GM18517 (cell line): ENCODE data around the gene ESRRB.

ENCODE experiments used
- ATAC-seq: cut with Tn5 transposase; IDR thresholded peaks from one replicate; pipeline ENCODE4 v1.9.1; 2021; ENCODE audit warnings: mild to moderate bottlenecking, moderate library complexity; ENCODE audit not compliant: unreplicated experiment

The ESRRB gene

GRCh38 chr14:76439237-76439775 lies 63.4 kb downstream of the ESRRB start:
- no peak for ATAC-seq

- no peak for ATAC-seq
Measured at GRCh38 chr14:76446486-76446885, 70.5 kb downstream of the ESRRB start.

GRCh38 chr14:76446921-76447320 lies 71.0 kb downstream of the ESRRB start:
- no peak for ATAC-seq

- ATAC-seq, result no peak
Measured at GRCh38 chr14:76450476-76450875, 74.5 kb downstream of the ESRRB start.

DNA sequence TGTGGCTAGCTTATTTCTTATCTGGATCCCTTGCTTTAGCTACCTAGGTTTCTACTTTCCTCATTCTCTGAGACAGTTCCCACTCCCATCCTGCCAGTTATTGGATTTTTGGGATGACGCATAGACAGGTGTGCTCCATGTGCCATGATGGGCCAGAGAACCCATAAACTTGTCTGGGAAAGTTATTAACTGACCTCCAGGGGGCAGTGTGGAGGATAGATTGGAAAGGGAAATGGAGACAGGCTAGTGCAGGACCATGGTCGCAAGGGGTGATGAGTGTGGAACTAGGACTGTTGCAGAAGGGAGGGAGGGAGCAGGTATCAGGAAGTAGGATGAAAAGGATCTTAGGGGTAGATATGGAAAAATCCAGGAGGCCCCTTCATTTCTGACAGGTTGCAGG lies 80.3 kb downstream of the ESRRB start:
- no peak for ATAC-seq

DNA sequence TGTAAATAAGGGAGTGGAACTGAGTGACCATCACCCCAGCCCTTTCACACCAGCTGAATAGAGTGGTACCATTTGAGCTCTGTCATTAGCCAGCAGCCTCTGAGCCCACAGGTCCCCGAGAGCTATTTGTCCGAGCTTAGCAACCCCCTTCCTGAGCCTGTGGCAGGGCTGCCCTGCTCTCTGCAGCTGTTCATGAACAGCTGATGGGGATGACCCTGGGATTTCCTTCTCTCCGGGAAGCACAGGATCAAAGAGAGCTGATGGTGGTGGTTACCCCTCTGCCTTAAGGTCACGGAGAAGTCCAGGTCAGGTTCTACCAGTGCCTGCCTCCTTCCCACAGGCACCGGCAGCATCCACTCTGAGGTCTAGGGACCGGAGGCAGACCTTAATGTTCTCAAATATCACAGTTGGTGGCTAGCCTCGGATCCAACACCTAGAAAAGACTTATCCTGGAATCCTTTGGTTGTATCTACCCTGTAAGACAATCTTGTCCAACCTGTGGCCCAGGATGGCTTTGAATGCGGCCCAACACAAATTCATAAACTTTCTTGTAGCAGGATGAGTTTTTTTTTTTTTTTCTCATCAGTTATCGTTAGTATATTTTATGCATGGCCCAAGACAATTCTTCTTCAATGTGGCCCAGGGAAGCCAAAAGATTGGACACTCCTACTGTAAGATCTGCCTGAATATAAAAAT lies 81.1 kb downstream of the ESRRB start:
- ATAC-seq, result no peak

- no peak for ATAC-seq
Measured at GRCh38 chr14:76457841-76458240, 81.9 kb downstream of the ESRRB start.

- no peak for ATAC-seq
Measured at GRCh38 chr14:76461886-76462285, 85.9 kb downstream of the ESRRB start.

DNA sequence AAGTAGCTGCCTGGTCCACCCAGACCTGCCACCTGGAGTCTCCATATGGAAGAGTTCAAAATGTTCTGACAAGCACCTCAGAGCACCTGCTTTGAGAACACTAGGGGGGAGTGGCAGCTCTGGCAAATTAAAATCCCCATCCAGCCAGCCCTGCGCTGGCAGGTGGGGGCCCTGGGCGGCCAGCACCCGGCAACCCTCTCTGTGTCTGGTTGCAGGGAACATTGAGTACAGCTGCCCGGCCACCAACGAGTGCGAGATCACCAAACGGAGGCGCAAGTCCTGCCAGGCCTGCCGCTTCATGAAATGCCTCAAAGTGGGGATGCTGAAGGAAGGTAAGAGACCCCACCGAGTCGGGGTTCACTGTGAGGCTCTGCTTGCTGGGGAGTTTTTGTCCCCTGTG lies 86.4 kb downstream of the ESRRB start:
- no peak for ATAC-seq

DNA sequence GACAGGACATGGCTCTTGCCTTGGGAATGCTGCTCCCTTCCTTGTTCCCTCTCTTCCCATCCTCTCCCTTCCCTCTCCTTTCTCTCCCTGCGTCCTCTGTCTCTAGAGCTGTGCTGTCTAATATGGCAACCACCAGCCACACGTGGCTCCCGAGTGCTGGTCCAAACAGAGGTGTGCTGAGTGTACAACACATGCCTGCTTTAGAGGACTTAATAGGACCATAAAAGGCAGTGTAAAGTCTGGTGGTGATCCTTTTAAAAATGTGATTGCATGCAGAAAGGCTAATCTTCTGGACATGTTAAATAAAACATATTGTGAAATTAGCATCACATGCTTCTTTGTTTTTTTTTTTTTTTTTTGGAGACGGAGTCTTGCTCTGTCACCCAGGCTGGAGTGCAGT lies 87.2 kb downstream of the ESRRB start:
- no peak for ATAC-seq

DNA sequence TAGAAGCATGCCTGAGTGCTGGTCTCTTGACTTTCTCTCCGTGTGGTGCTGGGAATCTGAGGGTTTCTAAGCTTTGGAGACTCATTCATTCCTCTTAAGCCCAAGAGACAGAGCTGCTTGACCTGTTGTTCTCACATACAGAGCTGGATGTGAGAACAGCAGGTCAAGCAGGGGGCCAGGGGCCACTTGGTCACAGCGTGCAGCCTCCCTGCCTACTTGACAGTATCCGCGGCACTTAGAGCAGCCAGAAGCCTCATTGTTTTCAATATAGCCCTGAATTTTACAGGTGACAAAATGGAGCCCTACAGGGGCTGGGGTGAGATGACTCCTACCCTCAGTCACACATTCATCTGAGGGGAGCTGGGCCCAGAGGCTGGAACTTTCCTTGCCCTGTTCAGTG lies 88.9 kb downstream of the ESRRB start:
- no peak for ATAC-seq

DNA sequence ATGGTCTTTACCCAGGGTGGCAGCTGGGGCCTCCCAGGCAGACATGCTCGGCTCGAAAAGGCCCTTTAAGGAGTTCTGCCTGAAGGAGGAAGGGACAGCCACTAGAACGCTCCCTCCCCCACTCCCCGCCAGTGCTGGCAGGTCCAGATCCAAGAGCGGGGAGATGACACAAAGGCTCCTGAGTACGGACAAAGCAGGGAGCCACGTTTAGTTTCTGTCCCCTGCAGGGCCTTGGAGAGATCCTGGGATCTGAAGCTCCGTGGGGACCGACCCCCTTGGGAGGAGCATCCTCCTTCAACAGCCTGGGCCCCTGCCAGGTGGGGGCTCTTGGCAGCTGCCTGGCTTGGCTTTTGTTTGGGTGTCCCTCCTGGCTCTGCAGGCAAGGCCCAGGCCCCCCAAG lies 89.7 kb downstream of the ESRRB start:
- ATAC-seq, result no peak

GRCh38 chr14:76467711-76468155 lies 91.8 kb downstream of the ESRRB start:
- no peak for ATAC-seq

- ATAC-seq, result no peak
Measured at GRCh38 chr14:76472199-76472723, 96.3 kb downstream of the ESRRB start.

DNA sequence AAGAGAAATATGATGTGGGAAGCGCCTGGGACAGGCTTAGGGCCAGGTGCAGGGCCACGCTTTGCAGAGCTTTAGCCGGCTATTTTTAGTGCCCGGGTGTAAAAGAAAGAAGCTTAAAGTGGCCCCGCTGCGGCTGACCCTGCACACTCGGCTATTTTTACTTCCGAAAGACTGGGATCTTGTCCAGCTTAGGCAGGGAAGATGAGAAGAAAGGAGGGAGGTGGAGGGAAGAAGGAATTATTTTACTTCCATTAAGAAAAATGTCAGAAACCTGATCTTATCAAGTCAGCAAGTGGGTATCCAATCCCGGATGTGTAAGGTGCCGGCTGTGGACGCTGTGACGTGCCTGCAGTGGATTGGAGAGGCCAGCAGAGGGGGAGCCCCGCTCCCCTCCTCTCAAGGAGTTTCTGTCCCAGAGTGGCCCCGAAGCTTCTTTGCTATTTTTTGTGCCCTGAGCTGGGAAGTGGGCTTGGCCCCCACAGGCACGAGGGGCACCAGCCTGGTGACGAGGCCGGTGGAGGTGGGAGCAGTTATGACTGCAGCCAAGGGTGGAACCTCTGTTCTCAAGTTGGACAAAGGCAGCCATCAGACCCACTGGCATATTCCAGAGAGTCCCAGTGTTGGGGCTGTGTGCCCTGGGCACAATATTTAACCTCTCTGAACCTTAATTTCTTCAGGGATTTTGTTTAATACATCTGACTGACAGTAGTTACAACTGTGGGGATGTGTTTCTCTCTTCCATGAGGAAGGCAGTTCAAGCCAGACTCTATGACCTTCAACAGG lies 97.7 kb downstream of the ESRRB start:
- no peak for ATAC-seq

DNA sequence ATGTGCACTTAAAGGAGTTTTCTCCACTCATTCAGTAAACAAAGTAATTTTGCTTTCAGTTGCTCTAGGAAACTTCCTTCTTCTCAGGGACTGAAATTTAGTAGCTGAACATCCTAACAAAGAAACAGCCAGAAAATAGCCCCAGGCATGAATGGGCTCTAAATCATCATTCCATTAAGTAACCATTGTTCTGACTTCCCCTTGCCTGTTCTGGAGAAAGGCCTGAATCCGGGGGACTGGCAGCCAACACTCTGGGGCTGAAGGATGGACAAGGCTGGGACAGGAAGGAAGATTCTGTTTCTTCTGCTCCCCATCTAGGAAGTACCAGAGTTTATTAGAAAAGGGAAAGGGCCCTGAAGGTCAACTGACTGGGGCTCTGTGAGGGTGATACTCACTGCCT lies 104.5 kb downstream of the ESRRB start:
- no peak for ATAC-seq

DNA sequence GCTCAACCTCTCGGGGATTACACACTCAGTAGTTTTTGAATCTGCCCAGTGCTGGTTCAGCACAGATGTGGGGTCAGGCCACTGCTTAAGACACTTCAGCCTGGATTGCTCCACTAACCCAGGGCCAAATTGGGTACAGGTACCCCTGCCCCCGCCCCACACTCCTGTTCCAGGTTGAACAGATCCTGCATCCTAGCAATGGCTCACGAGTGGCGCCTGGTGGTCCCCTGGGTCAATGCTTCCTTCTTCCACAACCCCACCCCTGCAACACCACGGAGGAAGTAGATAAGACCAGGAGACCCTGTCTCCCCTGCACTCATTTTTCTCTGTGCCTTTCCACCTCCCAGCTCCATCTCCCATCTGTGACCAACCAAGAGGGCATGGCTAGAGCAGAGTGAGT lies 108.4 kb downstream of the ESRRB start:
- no peak for ATAC-seq

- ATAC-seq, result no peak
Measured at GRCh38 chr14:76486251-76486743, 110.4 kb downstream of the ESRRB start.

GRCh38 chr14:76488551-76488950 lies 112.6 kb downstream of the ESRRB start:
- no peak for ATAC-seq

DNA sequence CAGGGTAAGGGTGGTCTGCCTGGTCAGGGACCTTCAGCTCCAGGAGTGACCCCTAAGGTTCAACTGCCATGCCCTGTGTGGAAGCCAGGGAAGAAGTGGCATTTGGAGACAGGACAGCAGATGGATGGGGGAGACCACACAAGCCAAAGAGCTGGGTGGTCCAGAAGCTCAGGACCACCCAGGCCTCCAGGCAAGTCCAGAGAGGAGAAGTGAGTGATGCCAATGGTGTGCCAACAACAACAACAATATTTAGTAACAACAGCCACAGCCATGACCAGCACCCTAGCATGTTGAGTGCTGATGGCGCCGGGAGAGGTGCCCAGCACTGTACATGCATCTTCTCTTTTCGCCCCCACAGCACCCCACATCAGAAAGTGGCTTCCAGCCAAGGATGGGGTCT lies 113.7 kb downstream of the ESRRB start:
- ATAC-seq, result no peak

GRCh38 chr14:76490111-76490510 lies 114.2 kb downstream of the ESRRB start:
- no peak for ATAC-seq

DNA sequence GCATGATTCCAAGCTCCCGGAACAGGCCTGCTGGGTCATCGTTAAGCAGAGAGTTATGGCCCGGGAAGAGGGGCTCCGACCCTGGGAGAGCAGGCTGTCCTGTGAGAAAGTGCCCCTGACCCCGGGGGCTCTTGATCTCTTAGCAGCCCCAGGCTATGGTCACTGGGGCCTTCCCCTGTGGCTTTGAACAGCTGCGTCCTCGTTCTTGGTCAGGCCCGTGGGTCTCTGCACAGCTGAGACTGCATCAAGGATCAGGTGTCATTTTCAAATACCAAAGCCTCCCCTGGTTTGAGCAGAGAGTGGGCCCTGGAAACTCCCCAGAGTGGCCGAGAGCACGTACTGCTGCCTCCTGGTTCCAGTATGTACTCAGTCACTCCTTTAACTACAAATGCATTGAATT lies 114.8 kb downstream of the ESRRB start:
- ATAC-seq, result no peak
